Body of pancreas (tissue), 4 donors: ENCODE results near the gene JAKMIP2.

Experiments
- POLR2A ChIP-seq, 3 donors: fragments of 450-650 bp; IDR thresholded peaks; one replicate each; pipeline ENCODE4 v1.6.1; 2016; ENCODE audit warnings: antibody characterized with exemption in 3 of 3, mild to moderate bottlenecking in 2 of 3
- TF ChIP-seq, protein P1 (sequence below), 7 experiments: fragments of 450-650 bp in 4 of 7; fragments of 200-600 bp in 3 of 7; sonication (generic) in 3 of 7; IDR thresholded peaks; one replicate each; pipeline ENCODE4 v1.5.1; 2016 to 2019; ENCODE audit warnings: antibody characterized with exemption in 7 of 7

GRCh38 chr5:147551677-147552076, 230.9 kb downstream of the JAKMIP2 start:
- TF ChIP-seq, protein P1, sequence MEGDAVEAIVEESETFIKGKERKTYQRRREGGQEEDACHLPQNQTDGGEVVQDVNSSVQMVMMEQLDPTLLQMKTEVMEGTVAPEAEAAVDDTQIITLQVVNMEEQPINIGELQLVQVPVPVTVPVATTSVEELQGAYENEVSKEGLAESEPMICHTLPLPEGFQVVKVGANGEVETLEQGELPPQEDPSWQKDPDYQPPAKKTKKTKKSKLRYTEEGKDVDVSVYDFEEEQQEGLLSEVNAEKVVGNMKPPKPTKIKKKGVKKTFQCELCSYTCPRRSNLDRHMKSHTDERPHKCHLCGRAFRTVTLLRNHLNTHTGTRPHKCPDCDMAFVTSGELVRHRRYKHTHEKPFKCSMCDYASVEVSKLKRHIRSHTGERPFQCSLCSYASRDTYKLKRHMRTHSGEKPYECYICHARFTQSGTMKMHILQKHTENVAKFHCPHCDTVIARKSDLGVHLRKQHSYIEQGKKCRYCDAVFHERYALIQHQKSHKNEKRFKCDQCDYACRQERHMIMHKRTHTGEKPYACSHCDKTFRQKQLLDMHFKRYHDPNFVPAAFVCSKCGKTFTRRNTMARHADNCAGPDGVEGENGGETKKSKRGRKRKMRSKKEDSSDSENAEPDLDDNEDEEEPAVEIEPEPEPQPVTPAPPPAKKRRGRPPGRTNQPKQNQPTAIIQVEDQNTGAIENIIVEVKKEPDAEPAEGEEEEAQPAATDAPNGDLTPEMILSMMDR (IDR thresholded peaks at IDR 0.05), result no peak
- no peak for TF ChIP-seq POLR2A (IDR thresholded peaks at IDR 0.05)
